ENCODE data around the gene ZNF414.

The ZNF414 gene

DNA sequence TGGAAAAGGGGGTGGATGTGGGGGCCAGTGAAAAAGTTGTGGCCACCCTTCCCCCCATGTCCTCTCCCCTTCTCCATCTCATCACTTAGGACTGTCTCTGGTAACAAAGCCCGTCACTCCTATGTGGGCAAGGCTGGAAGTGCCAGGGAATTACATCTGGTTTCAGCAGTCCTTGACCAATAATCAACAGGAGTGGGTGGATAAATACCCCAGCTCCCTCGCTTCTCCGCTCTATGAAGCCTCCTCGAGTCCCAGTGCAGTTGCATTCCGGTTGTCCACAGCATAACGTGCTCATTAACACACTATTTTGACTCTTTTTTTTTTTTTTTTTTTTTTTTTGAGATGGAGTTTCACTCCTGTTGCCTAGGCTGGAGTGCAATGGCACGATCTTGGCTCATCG is 31.8 kb upstream of the ZNF414 start:
- Histone ChIP-seq H3K4me3 (ENCODE audit: low read depth in 1 of 2, low read length in 2 of 2) (no peak overlapping the region), H3K27ac (ENCODE audit: low read length) (no peak overlapping the region), H3K9ac (ENCODE audit: low read depth, low read length) (no peak overlapping the region), H3K4me2 (ENCODE audit: insufficient read depth, low read length) (no peak overlapping the region), H4K20me1 (ENCODE audit: insufficient read depth, low read length) (no peaks in the 10 kb centered on the region), H3K4me1 (ENCODE audit: insufficient read depth, low read length) (no peaks in the 10 kb centered on the region), H3K79me2 (ENCODE audit: insufficient read depth, low read length) (no peaks in the 10 kb centered on the region), H3K36me3 (ENCODE audit: insufficient read depth, low read length) (no peaks in the 10 kb centered on the region), H2AFZ (ENCODE audit: low read depth, low read length) (no peak overlapping the region), H3K9me3 (ENCODE audit: insufficient read depth, low read length, severe bottlenecking) (no peaks in the 10 kb centered on the region), H3K27me3 (ENCODE audit: insufficient read depth, low read length, poor library complexity) (no peaks in the 10 kb centered on the region)
- no peak for DNase-seq
- TF ChIP-seq EZH2 (IDR thresholded peaks at IDR 0.05; ENCODE audit: borderline replicate concordance, low read depth, low read length, severe bottlenecking): no peak
- TF ChIP-seq, protein P1, sequence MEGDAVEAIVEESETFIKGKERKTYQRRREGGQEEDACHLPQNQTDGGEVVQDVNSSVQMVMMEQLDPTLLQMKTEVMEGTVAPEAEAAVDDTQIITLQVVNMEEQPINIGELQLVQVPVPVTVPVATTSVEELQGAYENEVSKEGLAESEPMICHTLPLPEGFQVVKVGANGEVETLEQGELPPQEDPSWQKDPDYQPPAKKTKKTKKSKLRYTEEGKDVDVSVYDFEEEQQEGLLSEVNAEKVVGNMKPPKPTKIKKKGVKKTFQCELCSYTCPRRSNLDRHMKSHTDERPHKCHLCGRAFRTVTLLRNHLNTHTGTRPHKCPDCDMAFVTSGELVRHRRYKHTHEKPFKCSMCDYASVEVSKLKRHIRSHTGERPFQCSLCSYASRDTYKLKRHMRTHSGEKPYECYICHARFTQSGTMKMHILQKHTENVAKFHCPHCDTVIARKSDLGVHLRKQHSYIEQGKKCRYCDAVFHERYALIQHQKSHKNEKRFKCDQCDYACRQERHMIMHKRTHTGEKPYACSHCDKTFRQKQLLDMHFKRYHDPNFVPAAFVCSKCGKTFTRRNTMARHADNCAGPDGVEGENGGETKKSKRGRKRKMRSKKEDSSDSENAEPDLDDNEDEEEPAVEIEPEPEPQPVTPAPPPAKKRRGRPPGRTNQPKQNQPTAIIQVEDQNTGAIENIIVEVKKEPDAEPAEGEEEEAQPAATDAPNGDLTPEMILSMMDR (IDR thresholded peaks at IDR 0.05; ENCODE audit: borderline replicate concordance, extremely low read depth, low read length, poor library complexity, severe bottlenecking): no peak
- ATAC-seq (ENCODE audit: insufficient read depth, low read depth): no peak

DNA sequence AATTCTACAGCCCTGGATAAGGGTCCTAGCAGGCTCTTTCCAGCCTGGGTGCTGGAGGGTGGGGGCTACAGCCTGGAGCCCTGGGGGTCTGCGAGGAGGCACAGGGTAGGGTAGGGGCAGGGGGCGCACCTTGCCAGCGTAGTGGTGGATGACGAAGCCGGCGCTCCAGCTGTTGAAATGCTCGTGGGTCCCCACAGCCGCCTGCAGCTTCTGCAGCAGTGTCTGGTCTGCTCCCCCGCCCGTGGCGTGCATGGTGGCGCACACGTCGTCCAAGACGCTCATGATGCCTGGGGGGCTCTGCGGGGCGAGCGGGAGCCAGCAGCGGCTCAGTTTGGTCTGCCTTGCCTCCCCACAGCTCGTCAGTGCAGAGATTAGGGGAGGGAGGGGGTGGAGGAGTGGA is 30.2 kb upstream of the ZNF414 start:
- no peaks in the 10 kb centered on the region for H3K4me1 ChIP-seq (ENCODE audit: insufficient read depth, low read length)
- no peaks in the 10 kb centered on the region for H3K27me3 ChIP-seq (ENCODE audit: insufficient read depth, low read length, poor library complexity)
- DNase-seq (no peak), ATAC-seq (ENCODE audit: insufficient read depth, low read depth) (no peak)
- H2AFZ ChIP-seq (ENCODE audit: low read depth, low read length): no peak overlapping the region
- no peaks in the 10 kb centered on the region for H3K79me2 ChIP-seq (ENCODE audit: insufficient read depth, low read length)
- H3K9me3 ChIP-seq (ENCODE audit: insufficient read depth, low read length, severe bottlenecking): no peaks in the 10 kb centered on the region
- no peaks in the 10 kb centered on the region for H3K36me3 ChIP-seq (ENCODE audit: insufficient read depth, low read length)
- H3K27ac ChIP-seq (ENCODE audit: low read length): no peak overlapping the region
- H4K20me1 ChIP-seq (ENCODE audit: insufficient read depth, low read length): no peaks in the 10 kb centered on the region
- no peak overlapping the region for H3K4me2 ChIP-seq (ENCODE audit: insufficient read depth, low read length)
- no peak overlapping the region for H3K4me3 ChIP-seq (ENCODE audit: low read depth in 1 of 2, low read length in 2 of 2)
- H3K9ac ChIP-seq (ENCODE audit: low read depth, low read length): no peak overlapping the region
- TF ChIP-seq, protein P1 (IDR thresholded peaks at IDR 0.05; ENCODE audit: borderline replicate concordance, extremely low read depth, low read length, poor library complexity, severe bottlenecking): no peak
- no peak for TF ChIP-seq EZH2 (IDR thresholded peaks at IDR 0.05; ENCODE audit: borderline replicate concordance, low read depth, low read length, severe bottlenecking)

DNA sequence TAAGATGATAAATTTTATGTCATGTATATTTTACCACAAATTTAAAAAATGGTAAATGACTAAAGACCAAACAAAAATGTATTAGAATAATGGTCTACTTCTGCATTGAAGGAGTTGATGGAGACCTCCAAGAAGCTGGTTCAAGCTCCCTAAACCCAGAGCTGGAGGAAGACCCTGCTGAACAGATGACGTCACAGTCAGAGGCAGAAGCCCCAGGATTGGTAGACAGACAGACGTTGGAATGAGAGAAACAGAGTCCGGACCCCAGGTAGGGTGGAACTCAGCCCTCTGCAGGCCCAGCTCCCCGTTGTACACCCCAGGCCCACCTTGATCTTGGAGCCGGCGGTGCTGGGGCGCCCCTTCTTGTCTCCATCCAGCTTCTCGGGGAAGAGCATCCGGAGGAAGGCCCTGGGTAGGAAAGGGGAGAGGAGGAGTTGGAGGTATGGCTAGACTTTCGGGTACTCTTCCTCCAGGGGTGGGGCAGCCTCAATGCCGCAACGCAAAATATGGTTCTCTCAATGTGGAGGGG is 25.7 kb upstream of the ZNF414 start:
- Histone ChIP-seq H3K4me3 (ENCODE audit: low read depth in 1 of 2, low read length in 2 of 2) (no peak overlapping the region), H3K79me2 (ENCODE audit: insufficient read depth, low read length) (no peaks in the 10 kb centered on the region), H4K20me1 (ENCODE audit: insufficient read depth, low read length) (no peaks in the 10 kb centered on the region), H3K9me3 (ENCODE audit: insufficient read depth, low read length, severe bottlenecking) (no peaks in the 10 kb centered on the region), H3K9ac (ENCODE audit: low read depth, low read length) (no peak overlapping the region), H3K27me3 (ENCODE audit: insufficient read depth, low read length, poor library complexity) (no peaks in the 10 kb centered on the region), H3K4me1 (ENCODE audit: insufficient read depth, low read length) (no peaks in the 10 kb centered on the region), H3K27ac (ENCODE audit: low read length) (no peak overlapping the region), H2AFZ (ENCODE audit: low read depth, low read length) (no peak overlapping the region), H3K36me3 (ENCODE audit: insufficient read depth, low read length) (no peaks in the 10 kb centered on the region), H3K4me2 (ENCODE audit: insufficient read depth, low read length) (no peak overlapping the region)
- no peak for DNase-seq
- no peak for TF ChIP-seq EZH2 (IDR thresholded peaks at IDR 0.05; ENCODE audit: borderline replicate concordance, low read depth, low read length, severe bottlenecking)
- TF ChIP-seq, protein P1 (IDR thresholded peaks at IDR 0.05; ENCODE audit: borderline replicate concordance, extremely low read depth, low read length, poor library complexity, severe bottlenecking): no peak
- ATAC-seq (ENCODE audit: insufficient read depth, low read depth): no peak

DNA sequence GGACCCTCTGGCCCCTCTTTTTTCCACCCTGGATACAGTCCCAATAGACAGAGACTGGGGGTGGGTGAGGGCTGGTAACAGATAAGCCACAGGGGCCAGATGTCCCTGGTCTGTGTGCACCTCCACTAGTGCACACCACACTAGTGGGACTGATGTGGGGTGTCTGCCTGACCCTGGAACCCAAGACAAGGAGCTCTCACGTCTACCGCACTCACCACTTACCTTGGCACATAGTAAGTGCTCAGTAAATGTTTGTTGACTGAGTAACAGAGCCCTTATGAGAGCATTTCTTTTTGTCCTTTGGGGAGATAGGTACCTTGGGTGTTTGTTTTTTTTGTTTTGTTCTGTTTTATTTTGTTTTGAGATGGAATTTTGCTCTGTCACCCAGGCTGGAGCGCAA is 23.1 kb upstream of the ZNF414 start:
- Histone ChIP-seq H3K27me3 (ENCODE audit: insufficient read depth, low read length, poor library complexity) (no peaks in the 10 kb centered on the region), H3K27ac (ENCODE audit: low read length) (no peak overlapping the region), H2AFZ (ENCODE audit: low read depth, low read length) (no peak overlapping the region), H4K20me1 (ENCODE audit: insufficient read depth, low read length) (no peaks in the 10 kb centered on the region), H3K4me1 (ENCODE audit: insufficient read depth, low read length) (no peaks in the 10 kb centered on the region), H3K79me2 (ENCODE audit: insufficient read depth, low read length) (no peaks in the 10 kb centered on the region), H3K9me3 (ENCODE audit: insufficient read depth, low read length, severe bottlenecking) (no peaks in the 10 kb centered on the region), H3K9ac (ENCODE audit: low read depth, low read length) (no peak overlapping the region), H3K4me3 (ENCODE audit: low read depth in 1 of 2, low read length in 2 of 2) (no peak overlapping the region), H3K4me2 (ENCODE audit: insufficient read depth, low read length) (no peak overlapping the region), H3K36me3 (ENCODE audit: insufficient read depth, low read length) (no peaks in the 10 kb centered on the region)
- DNase-seq (no peak), ATAC-seq (ENCODE audit: insufficient read depth, low read depth) (no peak)
- TF ChIP-seq, protein P1 (IDR thresholded peaks at IDR 0.05; ENCODE audit: borderline replicate concordance, extremely low read depth, low read length, poor library complexity, severe bottlenecking): no peak
- TF ChIP-seq EZH2 (IDR thresholded peaks at IDR 0.05; ENCODE audit: borderline replicate concordance, low read depth, low read length, severe bottlenecking): no peak
